ENCODE results near the gene OLA1. TPM values are rescaled to one million over a fixed set of nuclear protein-coding genes. Genes with fewer than 3 reads are reported as not detected.

OLA1 gene
- total and polyA plus RNA-seq, 9 of the 15 experiments (the other 6 are each of a cell fraction or from before 2014, with no cell fraction given) = 208 to 353 (median 225) TPM

GRCh38 chr2:174080672-174081121 lies 167.6 kb downstream of the OLA1 start (continued):
- TF ChIP-seq, protein P1, sequence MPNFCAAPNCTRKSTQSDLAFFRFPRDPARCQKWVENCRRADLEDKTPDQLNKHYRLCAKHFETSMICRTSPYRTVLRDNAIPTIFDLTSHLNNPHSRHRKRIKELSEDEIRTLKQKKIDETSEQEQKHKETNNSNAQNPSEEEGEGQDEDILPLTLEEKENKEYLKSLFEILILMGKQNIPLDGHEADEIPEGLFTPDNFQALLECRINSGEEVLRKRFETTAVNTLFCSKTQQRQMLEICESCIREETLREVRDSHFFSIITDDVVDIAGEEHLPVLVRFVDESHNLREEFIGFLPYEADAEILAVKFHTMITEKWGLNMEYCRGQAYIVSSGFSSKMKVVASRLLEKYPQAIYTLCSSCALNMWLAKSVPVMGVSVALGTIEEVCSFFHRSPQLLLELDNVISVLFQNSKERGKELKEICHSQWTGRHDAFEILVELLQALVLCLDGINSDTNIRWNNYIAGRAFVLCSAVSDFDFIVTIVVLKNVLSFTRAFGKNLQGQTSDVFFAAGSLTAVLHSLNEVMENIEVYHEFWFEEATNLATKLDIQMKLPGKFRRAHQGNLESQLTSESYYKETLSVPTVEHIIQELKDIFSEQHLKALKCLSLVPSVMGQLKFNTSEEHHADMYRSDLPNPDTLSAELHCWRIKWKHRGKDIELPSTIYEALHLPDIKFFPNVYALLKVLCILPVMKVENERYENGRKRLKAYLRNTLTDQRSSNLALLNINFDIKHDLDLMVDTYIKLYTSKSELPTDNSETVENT (CRISPR knock-in tag; IDR thresholded peaks at IDR 0.05) = no peak
- TF ChIP-seq SFPQ (IDR thresholded peaks at IDR 0.05; ENCODE audit: low read depth, low read length) (no peak), ZNF589 (CRISPR knock-in tag; IDR thresholded peaks at IDR 0.05; ENCODE audit: low read depth) (no peak), RCOR1 (IDR thresholded peaks at IDR 0.05; ENCODE audit: borderline replicate concordance in 1 of 2, low read depth in 2 of 2, low read length in 2 of 2) (peak in 1 of 2 experiments; percentile 82; a peak in 2 of 4 replicates), MBD1 (CRISPR knock-in tag; IDR thresholded peaks at IDR 0.05) (no peak), POLR3A (IDR thresholded peaks at IDR 0.05; ENCODE audit: borderline replicate concordance, extremely low read depth, insufficient read depth, insufficient read length) (no peak), MTA1 (IDR thresholded peaks at IDR 0.05; ENCODE audit: borderline replicate concordance) (no peak), NFE2L1 (tag; IDR thresholded peaks at IDR 0.05; ENCODE audit: borderline replicate concordance, low read depth) (no peak), GTF2F1 (IDR thresholded peaks at IDR 0.05; ENCODE audit: low read depth, low read length) (no peak), MCM3 (IDR thresholded peaks at IDR 0.05) (no peak), YBX1 (IDR thresholded peaks at IDR 0.05) (no peak), ATF1 (CRISPR knock-in tag; IDR thresholded peaks at IDR 0.05) (no peak), ATF1 (tag; IDR thresholded peaks at IDR 0.05) (0 out of 2 replicates have a peak, but pooled peaks have one; percentile 14), GATAD2B (IDR thresholded peaks at IDR 0.05; ENCODE audit: borderline replicate concordance) (no peak), GATAD2A (IDR thresholded peaks at IDR 0.05) (no peak), SMARCA4 (IDR thresholded peaks at IDR 0.05) (0 out of 2 replicates have a peak, but pooled peaks have one; percentile 40)
- TF ChIP-seq, protein P2, sequence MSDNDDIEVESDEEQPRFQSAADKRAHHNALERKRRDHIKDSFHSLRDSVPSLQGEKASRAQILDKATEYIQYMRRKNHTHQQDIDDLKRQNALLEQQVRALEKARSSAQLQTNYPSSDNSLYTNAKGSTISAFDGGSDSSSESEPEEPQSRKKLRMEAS (CRISPR knock-in tag; IDR thresholded peaks at IDR 0.05) = no peak
- TF ChIP-seq, protein P3, sequence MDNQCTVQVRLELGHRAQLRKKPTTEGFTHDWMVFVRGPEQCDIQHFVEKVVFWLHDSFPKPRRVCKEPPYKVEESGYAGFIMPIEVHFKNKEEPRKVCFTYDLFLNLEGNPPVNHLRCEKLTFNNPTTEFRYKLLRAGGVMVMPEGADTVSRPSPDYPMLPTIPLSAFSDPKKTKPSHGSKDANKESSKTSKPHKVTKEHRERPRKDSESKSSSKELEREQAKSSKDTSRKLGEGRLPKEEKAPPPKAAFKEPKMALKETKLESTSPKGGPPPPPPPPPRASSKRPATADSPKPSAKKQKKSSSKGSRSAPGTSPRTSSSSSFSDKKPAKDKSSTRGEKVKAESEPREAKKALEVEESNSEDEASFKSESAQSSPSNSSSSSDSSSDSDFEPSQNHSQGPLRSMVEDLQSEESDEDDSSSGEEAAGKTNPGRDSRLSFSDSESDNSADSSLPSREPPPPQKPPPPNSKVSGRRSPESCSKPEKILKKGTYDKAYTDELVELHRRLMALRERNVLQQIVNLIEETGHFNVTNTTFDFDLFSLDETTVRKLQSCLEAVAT (IDR thresholded peaks at IDR 0.05) = 0 out of 4 replicates have a peak, but pooled peaks of 1 of the 2 experiments have one; percentile 34
- TF ChIP-seq, protein P4, sequence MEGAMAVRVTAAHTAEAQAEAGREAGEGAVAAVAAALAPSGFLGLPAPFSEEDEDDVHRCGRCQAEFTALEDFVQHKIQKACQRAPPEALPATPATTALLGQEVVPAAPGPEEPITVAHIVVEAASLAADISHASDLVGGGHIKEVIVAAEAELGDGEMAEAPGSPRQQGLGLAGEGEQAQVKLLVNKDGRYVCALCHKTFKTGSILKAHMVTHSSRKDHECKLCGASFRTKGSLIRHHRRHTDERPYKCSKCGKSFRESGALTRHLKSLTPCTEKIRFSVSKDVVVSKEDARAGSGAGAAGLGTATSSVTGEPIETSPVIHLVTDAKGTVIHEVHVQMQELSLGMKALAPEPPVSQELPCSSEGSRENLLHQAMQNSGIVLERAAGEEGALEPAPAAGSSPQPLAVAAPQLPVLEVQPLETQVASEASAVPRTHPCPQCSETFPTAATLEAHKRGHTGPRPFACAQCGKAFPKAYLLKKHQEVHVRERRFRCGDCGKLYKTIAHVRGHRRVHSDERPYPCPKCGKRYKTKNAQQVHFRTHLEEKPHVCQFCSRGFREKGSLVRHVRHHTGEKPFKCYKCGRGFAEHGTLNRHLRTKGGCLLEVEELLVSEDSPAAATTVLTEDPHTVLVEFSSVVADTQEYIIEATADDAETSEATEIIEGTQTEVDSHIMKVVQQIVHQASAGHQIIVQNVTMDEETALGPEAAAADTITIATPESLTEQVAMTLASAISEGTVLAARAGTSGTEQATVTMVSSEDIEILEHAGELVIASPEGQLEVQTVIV (CRISPR knock-in tag; IDR thresholded peaks at IDR 0.05; ENCODE audit: borderline replicate concordance) = no peak

Measured in K562 (cell line).